ENCODE measurements around the gene SPIC.

SPIC gene

GRCh38 chr12:101536069-101536674 is 61.0 kb downstream of the SPIC start:
- no peaks in the 10 kb centered on the region for H3K79me2 ChIP-seq (ENCODE audit: control insufficient read depth, low read length)
- H3K4me3 ChIP-seq (ENCODE audit: low read length): no peak overlapping the region
- TF ChIP-seq CTCF (IDR thresholded peaks at IDR 0.05; ENCODE audit: low read depth, low read length, poor library complexity, severe bottlenecking) (no peak), EZH2phosphoT487 (IDR thresholded peaks at IDR 0.05; ENCODE audit: borderline replicate concordance, low read length) (no peak)
- no peak overlapping the region for H3K4me2 ChIP-seq (ENCODE audit: low read length)
- H3K9me2 ChIP-seq (replicated peaks; ENCODE audit: control insufficient read depth, low read length): no peaks in the 10 kb centered on the region
- H3K36me3 ChIP-seq (ENCODE audit: control insufficient read depth, low read length): no peaks in the 10 kb centered on the region
- no peaks in the 10 kb centered on the region for H3F3A ChIP-seq (ENCODE audit: control insufficient read depth, insufficient read depth)
- H3K27me3 ChIP-seq (ENCODE audit: control insufficient read depth, low read length): no peaks in the 10 kb centered on the region
- no peaks in the 10 kb centered on the region for H3K4me1 ChIP-seq (ENCODE audit: control insufficient read depth, low read length)
- H3K27ac ChIP-seq (ENCODE audit: low read depth, low read length): no peak overlapping the region
- no peaks in the 10 kb centered on the region for H4K20me1 ChIP-seq (ENCODE audit: control insufficient read depth, insufficient read depth, low read depth, low read length)
- no peaks in the 10 kb centered on the region for H3K9me3 ChIP-seq (ENCODE audit: control insufficient read depth, insufficient read depth, low read length)

Data from DOHH2 (cell line).